AG09309 (cell line): ENCODE data around the gene AHDC1.

Source experiments
- DNase-seq: peaks from one replicate; pipeline ENCODE4 v3.0.0-alpha.2; 2010; ENCODE audit warnings: low read depth
- H3K4me3 ChIP-seq: 2 replicates; pipeline ENCODE4 v1.5.1; 2011; ENCODE audit warnings: mild to moderate bottlenecking, low read depth, low read length, moderate library complexity; ENCODE audit not compliant: control insufficient read depth
- TF ChIP-seq, protein P1 (sequence below): IDR thresholded peaks from 2 replicates; pipeline ENCODE4 v1.5.1; 2011; ENCODE audit warnings: mild to moderate bottlenecking, low read depth, low read length, inconsistent platforms; ENCODE audit not compliant: insufficient read depth, control insufficient read depth; ENCODE audit errors: missing control alignments

AHDC1 gene

DNA sequence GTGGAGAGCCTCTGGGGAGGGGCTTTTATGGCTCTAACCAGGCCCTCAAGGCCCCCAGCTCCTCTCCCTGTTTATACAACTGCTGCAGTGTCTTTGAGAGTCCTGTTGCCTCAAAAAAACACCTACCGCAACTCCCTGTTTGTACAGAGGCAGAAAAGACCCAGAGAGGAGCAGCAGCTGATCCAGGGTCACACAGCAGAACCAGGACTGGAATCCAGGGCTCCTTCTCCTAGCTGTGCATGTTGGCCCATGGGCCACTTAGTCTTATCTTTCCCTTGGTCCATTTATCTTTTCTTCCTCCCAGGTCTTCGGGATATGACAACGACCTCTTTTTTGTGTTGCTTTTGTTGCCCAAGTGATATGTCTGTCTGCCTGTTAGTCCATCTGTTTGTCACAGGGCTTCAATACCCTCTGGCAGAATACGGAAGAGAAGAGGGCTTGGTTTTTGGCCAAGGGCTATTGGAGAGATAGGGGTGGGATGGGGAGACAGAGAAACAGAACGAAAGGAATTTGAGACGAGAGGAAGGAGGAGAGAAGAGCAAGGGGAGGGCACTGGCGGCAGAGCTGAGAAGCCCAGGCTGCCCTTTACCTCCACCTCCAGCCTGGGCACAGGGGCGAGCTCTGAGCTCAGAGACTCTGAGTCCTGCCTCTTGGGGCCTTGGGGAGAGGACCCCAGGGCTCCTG lies 80.5 kb downstream of the AHDC1 start:
- TF ChIP-seq, protein P1, sequence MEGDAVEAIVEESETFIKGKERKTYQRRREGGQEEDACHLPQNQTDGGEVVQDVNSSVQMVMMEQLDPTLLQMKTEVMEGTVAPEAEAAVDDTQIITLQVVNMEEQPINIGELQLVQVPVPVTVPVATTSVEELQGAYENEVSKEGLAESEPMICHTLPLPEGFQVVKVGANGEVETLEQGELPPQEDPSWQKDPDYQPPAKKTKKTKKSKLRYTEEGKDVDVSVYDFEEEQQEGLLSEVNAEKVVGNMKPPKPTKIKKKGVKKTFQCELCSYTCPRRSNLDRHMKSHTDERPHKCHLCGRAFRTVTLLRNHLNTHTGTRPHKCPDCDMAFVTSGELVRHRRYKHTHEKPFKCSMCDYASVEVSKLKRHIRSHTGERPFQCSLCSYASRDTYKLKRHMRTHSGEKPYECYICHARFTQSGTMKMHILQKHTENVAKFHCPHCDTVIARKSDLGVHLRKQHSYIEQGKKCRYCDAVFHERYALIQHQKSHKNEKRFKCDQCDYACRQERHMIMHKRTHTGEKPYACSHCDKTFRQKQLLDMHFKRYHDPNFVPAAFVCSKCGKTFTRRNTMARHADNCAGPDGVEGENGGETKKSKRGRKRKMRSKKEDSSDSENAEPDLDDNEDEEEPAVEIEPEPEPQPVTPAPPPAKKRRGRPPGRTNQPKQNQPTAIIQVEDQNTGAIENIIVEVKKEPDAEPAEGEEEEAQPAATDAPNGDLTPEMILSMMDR, result no peak
- DNase-seq, result no peak
- H3K4me3 ChIP-seq, result no peak overlapping the region

DNA sequence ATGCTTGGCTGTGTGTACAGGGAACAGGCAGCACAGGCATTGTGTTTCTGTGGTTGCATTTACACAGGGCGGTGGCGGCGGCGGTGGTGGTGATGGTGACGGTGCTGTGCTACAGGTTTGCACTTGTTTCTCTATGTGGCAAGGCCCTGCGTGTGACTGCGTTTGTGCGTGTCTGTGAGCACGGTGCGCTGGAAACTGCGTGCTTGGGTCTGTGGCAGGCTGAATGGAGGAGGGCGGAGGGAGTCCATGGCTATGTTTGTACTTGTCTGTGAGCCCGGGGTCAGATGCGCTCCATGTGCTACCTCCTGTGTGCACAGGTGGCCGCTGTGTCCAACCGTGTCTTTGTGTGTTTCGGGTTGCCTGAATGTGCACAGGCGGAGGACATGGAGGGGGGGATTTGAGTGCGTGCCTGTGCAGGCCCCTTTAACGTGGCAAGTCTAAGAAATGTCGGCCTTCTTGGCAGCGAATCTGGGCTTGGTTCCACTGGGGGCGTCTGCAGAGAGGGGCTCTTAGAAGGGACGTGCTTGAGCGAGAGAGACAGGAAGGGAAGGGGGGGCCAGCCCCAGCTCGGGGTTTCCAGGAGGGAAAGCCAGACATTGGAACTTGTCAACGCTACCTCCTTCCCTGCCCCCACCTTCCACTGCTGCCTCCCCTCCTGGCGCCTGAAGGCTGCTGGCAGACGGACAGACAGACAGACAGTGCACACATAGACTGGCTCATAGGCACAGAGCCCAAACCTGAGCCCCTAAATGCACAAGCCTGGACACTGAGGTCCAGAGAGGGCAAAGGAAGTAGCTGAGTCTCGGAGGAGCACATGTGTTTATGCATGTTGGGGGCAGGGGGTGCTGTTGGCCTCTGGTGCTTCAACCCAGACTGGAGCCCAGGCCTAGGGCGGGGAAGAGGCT lies 81.3 kb downstream of the AHDC1 start:
- TF ChIP-seq, protein P1, result no peak
- no peak for DNase-seq

DNA sequence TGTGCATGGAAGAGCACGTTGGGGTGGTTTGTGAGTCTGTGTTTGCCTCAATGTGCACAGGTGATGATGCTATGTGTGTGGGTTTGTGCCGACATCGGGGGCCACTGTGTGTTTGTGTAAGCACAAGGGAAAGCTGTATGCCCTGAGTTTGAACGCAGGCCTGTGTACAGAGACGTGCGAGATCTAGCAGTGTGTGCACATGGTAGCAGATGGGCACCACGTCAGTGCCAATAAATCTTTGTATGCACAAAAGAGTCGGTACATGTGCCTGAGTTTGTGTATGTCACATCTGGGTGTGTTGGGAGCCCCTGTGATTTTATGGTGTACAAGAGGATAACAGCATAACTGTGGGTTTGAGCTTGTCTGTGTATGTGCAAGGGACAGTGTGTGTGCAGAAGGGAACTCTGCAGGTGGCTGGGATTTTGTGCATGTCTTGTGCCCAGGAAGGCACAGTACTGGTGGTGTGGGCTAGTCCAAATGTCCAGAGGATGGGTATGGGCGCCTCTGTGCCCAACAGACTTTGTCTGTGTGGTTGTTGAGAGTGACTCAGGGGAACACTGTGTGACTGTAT lies 82.0 kb downstream of the AHDC1 start:
- no peak for DNase-seq

More for the DNA sequence above, 81.3 kb downstream of the AHDC1 start:
- H3K4me3 ChIP-seq, result no peak overlapping the region

DNA sequence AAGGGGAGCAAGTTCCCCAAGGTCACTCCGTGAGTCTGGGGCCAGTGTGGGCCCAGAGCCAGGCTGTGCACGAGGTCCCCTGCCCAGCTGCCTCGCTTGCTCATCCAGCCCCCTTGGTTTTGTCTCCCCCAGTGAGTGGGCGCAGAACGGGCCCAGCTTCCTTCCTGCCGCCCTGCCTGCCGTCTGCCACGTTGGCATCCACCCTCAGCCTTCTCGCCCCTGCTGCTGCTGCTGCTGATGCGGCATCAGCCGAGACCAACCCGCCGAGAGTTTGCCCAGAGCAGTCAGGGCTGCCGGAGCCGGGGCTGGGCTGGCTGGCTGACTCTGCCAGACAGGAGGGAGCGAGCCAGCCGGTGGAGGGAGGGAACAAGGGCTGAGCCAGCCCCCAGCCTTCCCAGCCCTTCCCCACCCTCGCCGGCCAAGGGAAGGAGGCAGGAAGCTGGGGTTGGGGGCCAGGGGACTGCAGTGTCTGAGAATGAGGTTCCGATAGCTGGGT lies 82.6 kb downstream of the AHDC1 start:
- DNase-seq, result no peak
- TF ChIP-seq, protein P1, result no peak
- H3K4me3 ChIP-seq, result no peak overlapping the region

More for the DNA sequence above, 82.0 kb downstream of the AHDC1 start:
- H3K4me3 ChIP-seq, result no peak overlapping the region
- TF ChIP-seq, protein P1, result no peak

DNA sequence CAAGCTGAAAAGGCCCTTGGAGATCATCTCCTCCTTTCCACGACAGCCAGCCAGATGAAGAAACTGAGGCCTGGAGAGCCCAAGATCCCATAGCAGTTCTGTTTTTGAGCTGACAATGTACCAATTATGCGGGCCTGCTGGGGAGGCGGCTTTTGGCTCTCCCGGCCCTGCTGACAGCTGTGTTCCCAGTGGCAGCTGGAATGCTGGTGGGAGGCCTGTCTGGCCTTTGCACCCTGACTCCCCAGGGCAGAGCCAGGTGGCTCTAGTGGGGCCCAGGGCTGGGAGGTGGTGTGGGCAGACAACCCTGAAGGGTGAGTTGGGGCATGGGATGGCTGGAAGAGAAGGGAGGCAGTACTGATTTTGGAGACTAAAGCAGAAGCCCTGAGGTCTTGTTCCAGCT lies 83.3 kb downstream of the AHDC1 start:
- TF ChIP-seq, protein P1, result no peak
- no peak for DNase-seq
- no peak overlapping the region for H3K4me3 ChIP-seq

DNA sequence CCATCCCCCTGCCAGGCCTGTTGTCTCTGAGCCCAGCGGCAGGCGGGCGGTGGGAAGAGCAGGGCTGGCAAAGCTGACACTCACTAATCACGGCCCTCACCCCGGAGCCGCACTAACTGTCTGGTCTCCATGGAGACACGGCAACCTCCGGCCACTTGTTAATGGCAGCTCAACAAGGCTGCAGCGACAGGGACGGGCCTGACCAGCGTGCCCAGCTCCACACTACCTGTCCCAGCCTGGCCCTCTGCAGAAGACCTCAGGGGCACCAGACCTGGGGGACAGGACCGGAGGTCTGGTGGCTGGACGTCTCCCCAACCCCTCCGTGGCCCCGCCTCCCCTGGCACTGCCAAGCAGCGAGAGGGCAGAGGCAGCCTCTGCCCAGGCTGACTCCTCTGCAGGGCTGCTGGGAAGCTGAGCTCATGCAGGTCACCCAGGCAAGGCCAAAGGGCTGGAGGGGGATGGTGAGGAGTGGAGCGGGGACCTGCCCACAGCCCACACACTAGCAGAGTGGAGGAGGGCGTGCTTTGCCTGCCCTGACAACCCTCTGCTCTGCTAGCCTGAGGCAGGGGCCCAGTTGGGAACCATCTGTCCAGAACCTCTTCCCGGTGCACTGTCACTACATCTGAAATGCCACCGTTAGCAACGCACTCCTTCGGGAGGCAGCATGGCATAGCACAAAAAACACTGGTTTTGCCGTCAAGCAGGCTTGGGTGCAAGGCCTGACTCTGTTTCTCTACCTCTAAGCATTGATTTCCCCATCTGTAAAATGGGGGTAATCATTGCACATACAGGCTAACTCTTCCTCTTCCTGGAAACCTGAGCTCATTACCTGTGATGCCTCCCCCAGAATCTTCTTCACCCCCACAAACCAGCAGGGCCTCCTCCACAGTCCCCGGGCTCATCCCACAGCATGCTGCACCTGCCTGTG lies 84.3 kb downstream of the AHDC1 start:
- no peak overlapping the region for H3K4me3 ChIP-seq
- DNase-seq, result no peak

More for the DNA sequence above, 84.3 kb downstream of the AHDC1 start:
- TF ChIP-seq, protein P1, result no peak
